GM12878 (cell line): ENCODE measurements around the gene CA10. TPM values are rescaled to one million over a fixed set of nuclear protein-coding genes. Genes with fewer than 3 reads are reported as not detected.

ENCODE experiments used
- ATAC-seq: fragments of 200-7000 bp; cut with Tn5 transposase; 3 replicates; pipeline ENCODE4 v1.9.1; 2020; ENCODE audit warnings: mild to moderate bottlenecking, moderate library complexity
- BruUV-seq: library from RNA; stranded (reverse); fragments of 400-500 nt; replicated peaks from 2 replicates; lab custom pipeline; 2021; lab: Mats Ljungman, UMichigan
- CTCF ChIA-PET: fragments of 300-600 bp; sonication (Branson Sonifier 250); formaldehyde crosslinking; extraction: SDS; loops from one replicate; lab custom pipeline; 2021; ENCODE audit warnings: inconsistent platforms; lab: Yijun Ruan, JAX
- POLR2A ChIA-PET: fragments of 350-600 bp; formaldehyde crosslinking; extraction: SDS; loops from one replicate; lab custom pipeline; 2021; ENCODE audit warnings: inconsistent platforms; lab: Charles Lee
- RAD21 ChIA-PET: fragments of 300-600 bp; sonication (Branson Sonifier 250); formaldehyde crosslinking; loops from one replicate; lab custom pipeline; 2023; ENCODE audit warnings: antibody characterized with exemption; ENCODE audit not compliant: unreplicated experiment; lab: Charles Lee
- SMC1A ChIA-PET: fragments of 300-600 bp; sonication (Branson Sonifier 250); formaldehyde crosslinking; loops from one replicate; lab custom pipeline; 2023; ENCODE audit not compliant: unreplicated experiment, uncharacterized antibody; lab: Charles Lee
- DNase-seq: peaks from one replicate; pipeline ENCODE4 v3.0.0-alpha.2; 2011; ENCODE audit warnings: low read depth, low spot score
- FAIRE-seq: peaks from 3 replicates; lab custom pipeline; 2011; peaks lifted over from hg19 to GRCh38; lab: Jason Lieb, UNC
- H2AFZ ChIP-seq: 2 replicates; pipeline ENCODE4 v1.6.0; 2011; ENCODE audit warnings: low read depth, low read length, control low read depth; ENCODE audit not compliant: control insufficient read depth
- H3K27ac ChIP-seq: 2 replicates; pipeline ENCODE4 v1.5.1; 2011; ENCODE audit warnings: control low read depth; ENCODE audit not compliant: control insufficient read depth, insufficient read depth
- H3K27me3 ChIP-seq, 2 experiments: replicated peaks in 1 of 2; 2 replicates each; pipeline versions ENCODE4 v1.6.0 to v1.6.1; 2011; ENCODE audit warnings: low read length in 1 of 2; ENCODE audit not compliant: control insufficient read depth in 2 of 2, insufficient read depth in 2 of 2
- H3K36me3 ChIP-seq, 2 experiments: 2 replicates each; pipeline ENCODE4 v1.5.1; 2011; ENCODE audit warnings: low read length in 1 of 2; ENCODE audit not compliant: control insufficient read depth in 2 of 2, insufficient read depth in 2 of 2
- H3K4me1 ChIP-seq: 2 replicates; pipeline ENCODE4 v1.6.1; 2011; ENCODE audit warnings: mild to moderate bottlenecking, low read length, moderate library complexity, mixed read lengths; ENCODE audit not compliant: control insufficient read depth, insufficient read depth
- H3K4me2 ChIP-seq: 2 replicates; pipeline ENCODE4 v1.6.0; 2011; ENCODE audit warnings: control low read depth; ENCODE audit not compliant: control insufficient read depth, insufficient read depth
- H3K4me3 ChIP-seq: fragments of 200-600 bp; sonication (generic); 2 replicates; pipeline ENCODE4 v1.5.1; 2016
- H3K79me2 ChIP-seq: 2 replicates; pipeline ENCODE4 v1.6.0; 2011; ENCODE audit warnings: low read length; ENCODE audit not compliant: control insufficient read depth, insufficient read depth
- H3K9ac ChIP-seq: 2 replicates; pipeline ENCODE4 v1.8.0; 2011; ENCODE audit warnings: low read length, control low read depth, mixed read lengths; ENCODE audit not compliant: control insufficient read depth, insufficient read depth
- H3K9me3 ChIP-seq: replicated peaks from 3 replicates; pipeline ENCODE4 v1.5.1; 2011; ENCODE audit warnings: mild to moderate bottlenecking, low read length; ENCODE audit not compliant: control insufficient read depth, insufficient read depth
- H4K20me1 ChIP-seq: 2 replicates; pipeline ENCODE4 v1.6.0; 2011; ENCODE audit not compliant: control insufficient read depth, insufficient read depth
- ATF3 ChIP-seq: IDR thresholded peaks from 2 replicates; pipeline ENCODE4 v1.6.1; 2011; ENCODE audit warnings: low read depth, mild to moderate bottlenecking, low read length, moderate library complexity, borderline replicate concordance; ENCODE audit errors: extremely low read depth
- POU2F2 ChIP-seq: IDR thresholded peaks from 3 replicates; pipeline ENCODE4 v1.6.1; 2011; ENCODE audit warnings: low read depth, mild to moderate bottlenecking, low read length, borderline replicate concordance
- SPI1 ChIP-seq: IDR thresholded peaks from 2 replicates; pipeline ENCODE4 v1.6.1; 2011; ENCODE audit warnings: low read depth, mild to moderate bottlenecking, low read length, moderate library complexity, borderline replicate concordance; ENCODE audit not compliant: insufficient read depth
- ZNF687 ChIP-seq: fragments of 450-650 bp; IDR thresholded peaks from 2 replicates; pipeline ENCODE4 v1.6.1; 2017; ENCODE audit warnings: mild to moderate bottlenecking, moderate library complexity
- WGBS: methylation state at CpG from one replicate; pipeline ENCODE4 v1.1.6; 2016; ENCODE audit warnings: low lambda C conversion rate; ENCODE audit not compliant: insufficient replicate concordance, insufficient coverage; ENCODE audit errors: missing lambda C conversion rate; 5-methylcytosine and 5-hydroxymethylcytosine counted together
- in situ Hi-C: fragments of 300-500 bp; cut with MboI; formaldehyde crosslinking; loops from 9 replicates; pipeline ENCODE4 v1.14.3; 2018; ENCODE audit warnings: mixed read lengths
- intact Hi-C: fragments of 100-400 bp; cut with micrococcal nuclease; formaldehyde crosslinking; loops from one replicate; pipeline ENCODE4 v1.14.2; 2022; ENCODE audit not compliant: unreplicated experiment
- polyA plus RNA-seq, 11 experiments: library from polyadenylated mRNA; depleted of rRNA in 4 of 11; unstranded in 6 of 11; stranded (reverse) in 5 of 11; fragments of >200 nt; fragmentation: Nextera tagmentation in 4 of 11; fragmentation: Illumina TruSeq in 1 of 11; extraction: Ambion mirVana in 4 of 11; extraction: Trizol in 1 of 11; gene quantifications; 1 replicate in 1 of 11; 2 replicates in 10 of 11; pipeline versions ENCODE4 v1.2.1 to v1.2.3, GENCODE V29; 2011 to 2016; ENCODE audit warnings: inconsistent platforms in 2 of 11, missing spikeins in 2 of 11, low read depth in 1 of 11
- total RNA-seq, 4 experiments: library from RNA; depleted of rRNA in 3 of 4; stranded (reverse); fragments of >200 nt in 3 of 4; fragmentation: Illumina TruSeq in 1 of 4; extraction: Trizol in 1 of 4; gene quantifications; 2 replicates each; pipeline versions ENCODE4 v1.2.1 to v1.2.3, GENCODE V29; 2013 to 2021
- TF ChIP-seq, protein P1 (sequence below): fragments of 150-350 bp; IDR thresholded peaks from 2 replicates; pipeline ENCODE4 v1.6.1; 2014; ENCODE audit warnings: mild to moderate bottlenecking, low read depth, low read length
- TF ChIP-seq, protein P2 (sequence below): fragments of 450-650 bp; formaldehyde crosslinking; IDR thresholded peaks from 2 replicates; pipeline ENCODE4 v1.4.0; 2020; ENCODE audit warnings: mild to moderate bottlenecking, moderate library complexity

The CA10 gene
- total and polyA plus RNA-seq, 10 of the 15 experiments (the other 5 are each of a cell fraction or from before 2014, with no cell fraction given) = not detected

- no peak for TF ChIP-seq POU2F2
These were observed 134.1 kb downstream of the CA10 start (continued) for GRCh38 chr17:52024300-52024870.

DNA sequence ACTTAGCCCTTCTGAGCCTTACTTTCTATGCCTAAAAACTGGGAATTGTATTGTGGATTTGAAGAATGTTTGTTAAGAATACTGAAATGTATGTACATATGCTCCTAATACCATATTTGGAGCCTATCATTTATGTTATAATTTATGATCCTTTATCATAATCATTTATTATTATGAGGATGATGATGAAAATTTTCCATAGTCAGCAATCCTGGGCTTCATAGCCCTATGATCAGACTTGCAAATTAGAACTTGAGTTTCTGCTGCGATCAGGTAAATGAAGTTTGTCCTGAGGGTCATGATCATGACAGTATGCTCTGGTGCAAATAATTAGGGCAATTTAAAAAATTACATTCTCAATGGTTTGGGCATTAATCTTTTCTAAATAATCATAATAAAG lies 147.4 kb downstream of the CA10 start:
- in situ Hi-C loops = no loop called here
- no peaks in the 10 kb centered on the region for H3K79me2 ChIP-seq

More for the DNA sequence above, 147.4 kb downstream of the CA10 start:
- DNase-seq = no peak
- Histone ChIP-seq H3K9ac (no peak overlapping the region), H3K27ac (no peak overlapping the region), H3K4me3 (no peak overlapping the region), H2AFZ (no peak overlapping the region), H3K4me2 (no peak overlapping the region), H3K36me3 (no peaks in the 10 kb centered on the region), H3K27me3 (no peaks in the 10 kb centered on the region), H3K4me1 (no peaks in the 10 kb centered on the region), H4K20me1 (no peaks in the 10 kb centered on the region)
- WGBS = 90% methylated on average over 1 of the region's 1 CpG
- ChIA-PET SMC1A (no interaction called here), POLR2A (no interaction called here), RAD21 (no interaction called here), CTCF (no interaction called here)
- ATAC-seq = no peak
- no TSS peak for BruUV-seq
- no peak for FAIRE-seq
- TF ChIP-seq, protein P1, sequence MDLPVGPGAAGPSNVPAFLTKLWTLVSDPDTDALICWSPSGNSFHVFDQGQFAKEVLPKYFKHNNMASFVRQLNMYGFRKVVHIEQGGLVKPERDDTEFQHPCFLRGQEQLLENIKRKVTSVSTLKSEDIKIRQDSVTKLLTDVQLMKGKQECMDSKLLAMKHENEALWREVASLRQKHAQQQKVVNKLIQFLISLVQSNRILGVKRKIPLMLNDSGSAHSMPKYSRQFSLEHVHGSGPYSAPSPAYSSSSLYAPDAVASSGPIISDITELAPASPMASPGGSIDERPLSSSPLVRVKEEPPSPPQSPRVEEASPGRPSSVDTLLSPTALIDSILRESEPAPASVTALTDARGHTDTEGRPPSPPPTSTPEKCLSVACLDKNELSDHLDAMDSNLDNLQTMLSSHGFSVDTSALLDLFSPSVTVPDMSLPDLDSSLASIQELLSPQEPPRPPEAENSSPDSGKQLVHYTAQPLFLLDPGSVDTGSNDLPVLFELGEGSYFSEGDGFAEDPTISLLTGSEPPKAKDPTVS = no peak
- TF ChIP-seq ATF3 = no peak
- no peak for TF ChIP-seq SPI1
- TF ChIP-seq, protein P2, sequence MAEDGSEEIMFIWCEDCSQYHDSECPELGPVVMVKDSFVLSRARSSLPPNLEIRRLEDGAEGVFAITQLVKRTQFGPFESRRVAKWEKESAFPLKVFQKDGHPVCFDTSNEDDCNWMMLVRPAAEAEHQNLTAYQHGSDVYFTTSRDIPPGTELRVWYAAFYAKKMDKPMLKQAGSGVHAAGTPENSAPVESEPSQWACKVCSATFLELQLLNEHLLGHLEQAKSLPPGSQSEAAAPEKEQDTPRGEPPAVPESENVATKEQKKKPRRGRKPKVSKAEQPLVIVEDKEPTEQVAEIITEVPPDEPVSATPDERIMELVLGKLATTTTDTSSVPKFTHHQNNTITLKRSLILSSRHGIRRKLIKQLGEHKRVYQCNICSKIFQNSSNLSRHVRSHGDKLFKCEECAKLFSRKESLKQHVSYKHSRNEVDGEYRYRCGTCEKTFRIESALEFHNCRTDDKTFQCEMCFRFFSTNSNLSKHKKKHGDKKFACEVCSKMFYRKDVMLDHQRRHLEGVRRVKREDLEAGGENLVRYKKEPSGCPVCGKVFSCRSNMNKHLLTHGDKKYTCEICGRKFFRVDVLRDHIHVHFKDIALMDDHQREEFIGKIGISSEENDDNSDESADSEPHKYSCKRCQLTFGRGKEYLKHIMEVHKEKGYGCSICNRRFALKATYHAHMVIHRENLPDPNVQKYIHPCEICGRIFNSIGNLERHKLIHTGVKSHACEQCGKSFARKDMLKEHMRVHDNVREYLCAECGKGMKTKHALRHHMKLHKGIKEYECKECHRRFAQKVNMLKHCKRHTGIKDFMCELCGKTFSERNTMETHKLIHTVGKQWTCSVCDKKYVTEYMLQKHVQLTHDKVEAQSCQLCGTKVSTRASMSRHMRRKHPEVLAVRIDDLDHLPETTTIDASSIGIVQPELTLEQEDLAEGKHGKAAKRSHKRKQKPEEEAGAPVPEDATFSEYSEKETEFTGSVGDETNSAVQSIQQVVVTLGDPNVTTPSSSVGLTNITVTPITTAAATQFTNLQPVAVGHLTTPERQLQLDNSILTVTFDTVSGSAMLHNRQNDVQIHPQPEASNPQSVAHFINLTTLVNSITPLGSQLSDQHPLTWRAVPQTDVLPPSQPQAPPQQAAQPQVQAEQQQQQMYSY (CRISPR knock-in tag) = no peak
- no peak for TF ChIP-seq ZNF687
- TF ChIP-seq, all 136 proteins: peak for 0
- H3K9me3 ChIP-seq = no peaks in the 10 kb centered on the region
- intact Hi-C loops = no loop called here
